Brain microvascular endothelial cell (primary cell): ENCODE results near the gene MED16.
"Not testable (repeated sequence)": the region's sequence is repeated elsewhere in the genome, so short reads cannot be mapped to it uniquely, and the experiment has no call there.

Experiments used
- DNase-seq: peaks from one replicate; pipeline ENCODE4 v3.0.0-alpha.2; 2020
- H3K27ac ChIP-seq: fragments of 250-450 bp; sonication (Bioruptor Pico); 2 replicates; pipeline ENCODE4 v1.5.1; 2020; ENCODE audit warnings: mild to moderate bottlenecking, moderate library complexity
- H3K27me3 ChIP-seq: fragments of 250-450 bp; sonication (Bioruptor Pico); replicated peaks from 2 replicates; pipeline ENCODE4 v1.5.1; 2020; ENCODE audit warnings: mild to moderate bottlenecking
- H3K36me3 ChIP-seq: fragments of 250-450 bp; sonication (Bioruptor Pico); replicated peaks from 2 replicates; pipeline ENCODE4 v1.5.1; 2020; ENCODE audit warnings: mild to moderate bottlenecking
- H3K4me3 ChIP-seq: 2 replicates; pipeline ENCODE4 v1.5.1; 2011; ENCODE audit warnings: low read depth, mild to moderate bottlenecking, control low read depth, low read length, moderate library complexity
- CTCF ChIP-seq: IDR thresholded peaks from 2 replicates; pipeline ENCODE4 v1.5.1; 2011; ENCODE audit warnings: low read depth, mild to moderate bottlenecking, moderate library complexity, low read length, control low read depth, inconsistent platforms; ENCODE audit errors: missing control alignments
- in situ Hi-C: cut with HindIII; loops from 2 replicates; pipeline ENCODE4 v1.10.0; 2017; ENCODE audit warnings: low sequenced_read_pairs, low pct_ligation_motif_present

MED16 gene

GRCh38 chr19:883661-884211 lies 9.3 kb downstream of the MED16 start:
- peaks cover 61% of the 10 kb centered on the region for H3K36me3 ChIP-seq
- no peak overlapping the region for H3K27ac ChIP-seq
- H3K4me3 ChIP-seq = no peak overlapping the region
- no peak for DNase-seq
- H3K27me3 ChIP-seq = no peaks in the 10 kb centered on the region
- no peak for TF ChIP-seq CTCF
- in situ Hi-C loops = no loop called here

DNA sequence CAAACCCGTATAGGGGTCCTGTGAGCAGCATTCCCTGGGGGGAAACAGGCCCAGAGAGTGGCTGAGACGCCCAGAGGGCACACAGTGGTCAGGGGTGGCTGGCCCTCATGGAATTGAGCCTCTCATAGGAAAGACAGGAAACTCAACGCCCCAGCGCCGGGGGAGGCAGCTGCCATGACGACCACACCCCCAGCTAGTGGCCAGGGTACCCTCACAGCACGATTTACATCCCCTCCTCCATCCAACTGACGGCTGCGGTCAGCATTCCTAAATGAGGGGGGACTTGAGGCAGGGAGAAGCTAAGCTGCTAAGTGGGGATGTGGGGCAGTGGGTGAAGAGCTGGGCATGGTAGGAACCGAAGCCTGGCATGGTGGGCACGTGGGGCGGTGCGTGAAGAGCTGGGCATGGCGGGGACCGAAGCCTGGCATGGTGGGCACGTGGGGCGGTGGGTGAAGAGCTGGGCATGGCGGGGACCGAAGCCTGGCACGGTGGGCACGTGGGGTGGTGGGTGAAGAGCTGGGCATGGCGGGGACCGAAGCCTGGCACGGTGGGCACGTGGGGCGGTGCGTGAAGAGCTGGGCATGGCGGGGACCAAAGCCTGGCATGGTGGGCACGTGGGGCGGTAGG lies 10.0 kb downstream of the MED16 start:
- H3K36me3 ChIP-seq = peaks cover 58% of the 10 kb centered on the region
- no peak overlapping the region for H3K4me3 ChIP-seq
- H3K27me3 ChIP-seq = no peaks in the 10 kb centered on the region
- no peak overlapping the region for H3K27ac ChIP-seq
- no peak for DNase-seq
- in situ Hi-C loops = no loop called here
- no peak for TF ChIP-seq CTCF

GRCh38 chr19:881385-882071 lies 11.5 kb downstream of the MED16 start:
- H3K36me3 ChIP-seq = peaks cover 57% of the 10 kb centered on the region
- H3K27me3 ChIP-seq = no peaks in the 10 kb centered on the region
- no peak for TF ChIP-seq CTCF
- no peak for DNase-seq
- H3K27ac ChIP-seq = no peak overlapping the region
- no peak overlapping the region for H3K4me3 ChIP-seq
- in situ Hi-C loops = no loop called here

DNA sequence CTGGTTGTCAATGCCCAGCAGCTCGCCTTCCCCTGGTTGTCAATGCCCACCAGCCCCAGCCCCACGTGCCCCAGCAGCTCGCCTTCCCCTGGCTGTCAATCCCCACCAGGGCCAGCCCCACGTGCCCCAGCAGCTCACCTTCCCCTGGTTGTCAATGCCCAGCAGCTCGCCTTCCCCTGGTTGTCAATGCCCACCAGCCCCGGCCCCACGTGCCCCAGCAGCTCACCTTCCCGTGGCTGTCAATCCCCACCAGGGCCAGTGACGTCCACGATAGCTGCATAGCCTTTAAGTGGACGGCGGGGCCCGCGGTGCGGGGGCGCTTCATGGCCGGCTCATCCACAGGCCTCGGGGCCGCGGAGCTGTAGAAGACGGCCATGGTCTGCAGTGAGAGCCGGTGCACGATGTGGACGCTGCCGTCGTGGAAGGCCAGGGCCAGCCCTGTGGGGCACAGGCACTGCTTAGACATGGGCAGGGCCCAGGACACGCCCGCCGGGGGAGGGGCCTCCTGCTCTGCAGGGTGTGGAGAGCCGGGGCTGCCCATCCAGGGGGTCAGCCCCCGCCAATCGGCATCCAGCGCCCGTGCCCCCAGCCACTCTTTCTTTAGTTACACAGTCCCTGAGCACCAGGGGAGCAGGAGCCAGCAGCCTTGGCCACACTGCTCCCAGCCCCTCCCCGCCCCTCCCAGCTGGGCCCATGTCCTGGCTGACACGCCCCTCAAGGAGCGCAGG lies 13.1 kb downstream of the MED16 start:
- no peak overlapping the region for H3K4me3 ChIP-seq
- in situ Hi-C loops = no loop called here
- no peak overlapping the region for H3K27ac ChIP-seq
- DNase-seq = no peak
- no peak for TF ChIP-seq CTCF
- H3K36me3 ChIP-seq = peaks cover 51% of the 10 kb centered on the region
- H3K27me3 ChIP-seq = no peaks in the 10 kb centered on the region

GRCh38 chr19:878751-879561 lies 14.0 kb downstream of the MED16 start:
- H3K27me3 ChIP-seq, DNase-seq, H3K27ac ChIP-seq, in situ Hi-C loops, H3K4me3 ChIP-seq: not testable (repeated sequence)
- peaks cover 50% of the 10 kb centered on the region for H3K36me3 ChIP-seq

GRCh38 chr19:877992-878660 lies 14.9 kb downstream of the MED16 start:
- H3K27me3 ChIP-seq, H3K4me3 ChIP-seq, in situ Hi-C loops, DNase-seq, H3K27ac ChIP-seq: not testable (repeated sequence)
- H3K36me3 ChIP-seq = peaks cover 52% of the 10 kb centered on the region
